ENCODE data around the gene GATA3. TPM values are rescaled to one million over a fixed set of nuclear protein-coding genes. Genes with fewer than 3 reads are reported as not detected.

The GATA3 gene
- total and polyA plus RNA-seq, 12 donors = 1.1 to 3.2 (median 1.4) TPM

- WGBS, 2 donors = 4 to 17% methylated on average over 28 to 29 of the region's 29 CpGs
These were observed 6.0 kb upstream of the GATA3 start for GRCh38 chr10:8048281-8049008.

GRCh38 chr10:8049045-8049864 is 5.2 kb upstream of the GATA3 start:
- ATAC-seq (no peak), DNase-seq (no peak)
- Histone ChIP-seq H3K27ac (no peak overlapping the region), H3K27me3 (peaks cover 60 to 100% (median 99%) of the 10 kb centered on the region in 7 donors), H3K9me3 (no peaks in the 10 kb centered on the region), H3K4me1 (peaks cover 8 to 76% (median 55%) of the 10 kb centered on the region in 9 donors), H3K36me3 (no peaks in the 10 kb centered on the region), H3K4me3 (peak overlapping the region; percentile 36 to 59 (median 48))
- intact Hi-C loops (cut with DNase I) = loop anchor here in 1 of 10 donors (10.0 kb wide), 1 partner anchor 426 kb away; no protein-coding TSS in a partner anchor
- TF ChIP-seq CTCF (IDR thresholded peaks at IDR 0.05) = no peak
- 3 to 4% methylated on average over 50 to 51 of the region's 51 CpGs for WGBS, 2 donors

More at GRCh38 chr10:8048281-8049008, 6.0 kb upstream of the GATA3 start:
- TF ChIP-seq CTCF (IDR thresholded peaks at IDR 0.05) = no peak
- Histone ChIP-seq H3K27ac (no peak overlapping the region), H3K4me1 (peaks cover 8 to 75% (median 52%) of the 10 kb centered on the region in 9 donors), H3K27me3 (peaks cover 66 to 100% (median 99%) of the 10 kb centered on the region in 7 donors), H3K36me3 (no peaks in the 10 kb centered on the region), H3K4me3 (no peak overlapping the region), H3K9me3 (no peaks in the 10 kb centered on the region)
- DNase-seq = no peak
- intact Hi-C loops (cut with DNase I) = loop anchor here in 1 of 10 donors (10.0 kb wide), 1 partner anchor 426 kb away; no protein-coding TSS in a partner anchor
- ATAC-seq = no peak

GRCh38 chr10:8049865-8050555 is 4.5 kb upstream of the GATA3 start:
- DNase-seq (no peak), ATAC-seq (no peak)
- Histone ChIP-seq H3K4me1 (peaks cover 8 to 75% (median 53%) of the 10 kb centered on the region in 9 donors), H3K27me3 (peaks cover 53 to 100% (median 99%) of the 10 kb centered on the region in 7 donors), H3K36me3 (no peaks in the 10 kb centered on the region), H3K9me3 (no peaks in the 10 kb centered on the region), H3K4me3 (peak overlapping the region; percentile 36 to 59 (median 48)), H3K27ac (peak overlapping the region in 1 of 10 donors; percentile 11)
- WGBS, 2 donors = 1% methylated on average over 50 to 68 of the region's 68 CpGs
- intact Hi-C loops (cut with DNase I) = loop anchor here in 6 of 10 donors (5.0 to 10.0 kb wide), 7 partner anchors 175 to 425 kb away; no protein-coding TSS in a partner anchor
- TF ChIP-seq CTCF (IDR thresholded peaks at IDR 0.05) = no peak
